ENCODE data around the gene PPFIA1. TPM values are rescaled to one million over a fixed set of nuclear protein-coding genes. Genes with fewer than 3 reads are reported as not detected.
"Not testable (repeated sequence)": the region's sequence is repeated elsewhere in the genome, so short reads cannot be mapped to it uniquely, and the experiment has no call there.

PPFIA1 gene
- total RNA-seq, 4 donors from 2014 or later, result 18.8 to 79.7 (median 39.1) TPM

GRCh38 chr11:70288721-70289120, 18.2 kb downstream of the PPFIA1 start:
- TF ChIP-seq POLR2A (IDR thresholded peaks at IDR 0.05) (no peak), CTCF (IDR thresholded peaks at IDR 0.05) (no peak)
- no peaks in the 10 kb centered on the region for H3K9me3 ChIP-seq
- H3K27ac ChIP-seq, result no peak overlapping the region
- H3K4me1 ChIP-seq, result no peaks in the 10 kb centered on the region
- intact Hi-C loops (cut with DNase I; ENCODE audit: low total_unique reads), result no loop called here
- H3K4me3 ChIP-seq, result no peak overlapping the region
- no peak for DNase-seq
- H3K27me3 ChIP-seq, result no peaks in the 10 kb centered on the region
- no peaks in the 10 kb centered on the region for H3K36me3 ChIP-seq

GRCh38 chr11:70289582-70289981, 19.1 kb downstream of the PPFIA1 start:
- no peak overlapping the region for H3K4me3 ChIP-seq
- H3K27me3 ChIP-seq, result no peaks in the 10 kb centered on the region
- no peaks in the 10 kb centered on the region for H3K9me3 ChIP-seq
- no peaks in the 10 kb centered on the region for H3K36me3 ChIP-seq
- H3K27ac ChIP-seq, result no peak overlapping the region
- intact Hi-C loops (cut with DNase I; ENCODE audit: low total_unique reads), result no loop called here
- DNase-seq, result no peak
- TF ChIP-seq CTCF (IDR thresholded peaks at IDR 0.05), result no peak
- no peak for TF ChIP-seq POLR2A (IDR thresholded peaks at IDR 0.05)
- H3K4me1 ChIP-seq, result no peaks in the 10 kb centered on the region

- Histone ChIP-seq H3K27ac (no peak overlapping the region), H3K4me1 (no peaks in the 10 kb centered on the region), H3K36me3 (no peaks in the 10 kb centered on the region), H3K9me3 (no peaks in the 10 kb centered on the region), H3K27me3 (no peaks in the 10 kb centered on the region), H3K4me3 (no peak overlapping the region)
- DNase-seq, result no peak
- no peak for TF ChIP-seq POLR2A (IDR thresholded peaks at IDR 0.05)
- intact Hi-C loops (cut with DNase I; ENCODE audit: low total_unique reads), result no loop called here
Measured at GRCh38 chr11:70290361-70291065, 20.0 kb downstream of the PPFIA1 start.

- DNase-seq, result no peak
- Histone ChIP-seq H3K36me3 (no peaks in the 10 kb centered on the region), H3K4me3 (no peak overlapping the region), H3K27me3 (no peaks in the 10 kb centered on the region), H3K4me1 (no peaks in the 10 kb centered on the region), H3K27ac (no peak overlapping the region), H3K9me3 (no peaks in the 10 kb centered on the region)
- intact Hi-C loops (cut with DNase I; ENCODE audit: low total_unique reads), result no loop called here
- no peak for TF ChIP-seq POLR2A (IDR thresholded peaks at IDR 0.05)
- TF ChIP-seq CTCF (IDR thresholded peaks at IDR 0.05), result no peak
Measured at GRCh38 chr11:70292166-70292565, 21.7 kb downstream of the PPFIA1 start.

- TF ChIP-seq POLR2A (IDR thresholded peaks at IDR 0.05), result no peak
- no peak for TF ChIP-seq CTCF (IDR thresholded peaks at IDR 0.05)
- Histone ChIP-seq H3K36me3 (no peaks in the 10 kb centered on the region), H3K4me3 (no peak overlapping the region), H3K4me1 (no peaks in the 10 kb centered on the region), H3K9me3 (no peaks in the 10 kb centered on the region), H3K27me3 (no peaks in the 10 kb centered on the region), H3K27ac (no peak overlapping the region)
- DNase-seq, result peak in 1 of 2 donors; percentile 3
- intact Hi-C loops (cut with DNase I; ENCODE audit: low total_unique reads), result no loop called here
Measured at GRCh38 chr11:70292863-70293262, 22.4 kb downstream of the PPFIA1 start.

GRCh38 chr11:70295166-70295565, 24.7 kb downstream of the PPFIA1 start:
- intact Hi-C loops (cut with DNase I; ENCODE audit: low total_unique reads); H3K9me3 ChIP-seq; H3K27me3 ChIP-seq; DNase-seq; H3K4me1 ChIP-seq; H3K36me3 ChIP-seq; H3K4me3 ChIP-seq; H3K27ac ChIP-seq: not testable (repeated sequence)

All from uterus (tissue), 4 donors.